IMR-90 (cell line): ENCODE data around the gene BRF1. TPM values are rescaled to one million over a fixed set of nuclear protein-coding genes. Genes with fewer than 3 reads are reported as not detected.

ENCODE experiments used
- ATAC-seq: fragments of 200-7000 bp; cut with Tn5 transposase; 2 replicates; pipeline ENCODE4 v1.9.1; 2020; ENCODE audit warnings: low read depth, mild to moderate bottlenecking, moderate library complexity
- BruUV-seq: library from RNA; stranded (reverse); fragments of 400-500 nt; replicated peaks from 2 replicates; lab custom pipeline; 2021; lab: Mats Ljungman, UMichigan
- CTCF ChIA-PET: fragments of 300-600 bp; formaldehyde crosslinking; extraction: SDS; loops from one replicate; lab custom pipeline; 2021; ENCODE audit warnings: antibody characterized with exemption; lab: Yijun Ruan, JAX
- POLR2A ChIA-PET: fragments of 300-600 bp; sonication (Branson Sonifier 250); formaldehyde crosslinking; loops from one replicate; lab custom pipeline; 2022; ENCODE audit warnings: antibody characterized with exemption; ENCODE audit not compliant: unreplicated experiment; lab: Charles Lee
- DNase-seq: peaks from one replicate; pipeline ENCODE4 v3.0.0; 2013
- H2AFZ ChIP-seq: replicated peaks from 2 replicates; pipeline ENCODE3; 2013; ENCODE audit warnings: low read length, mild to moderate bottlenecking; ENCODE audit not compliant: poor library complexity
- H2AK5ac ChIP-seq: 2 replicates; pipeline ENCODE4 v1.6.1; 2013; ENCODE audit warnings: low read depth, low read length, inconsistent platforms
- H2AK9ac ChIP-seq: replicated peaks from 2 replicates; pipeline ENCODE3; 2013; ENCODE audit warnings: mild to moderate bottlenecking, low read depth, low read length, moderate library complexity; ENCODE audit not compliant: poor library complexity
- H2BK120ac ChIP-seq: 2 replicates; pipeline ENCODE4 v1.6.1; 2013; ENCODE audit warnings: low read depth, low read length, inconsistent platforms
- H2BK15ac ChIP-seq: 3 replicates; pipeline ENCODE4 v1.6.1; 2013; ENCODE audit warnings: low read depth, low read length, inconsistent platforms
- H2BK20ac ChIP-seq: 2 replicates; pipeline ENCODE4 v1.6.1; 2013; ENCODE audit warnings: low read depth, mild to moderate bottlenecking, inconsistent platforms, low read length, moderate library complexity
- H2BK5ac ChIP-seq: 2 replicates; pipeline ENCODE4 v1.6.1; 2013; ENCODE audit warnings: mild to moderate bottlenecking, low read depth, low read length, inconsistent platforms; ENCODE audit not compliant: poor library complexity, severe bottlenecking
- H3K14ac ChIP-seq: replicated peaks from 2 replicates; pipeline ENCODE4 v1.6.1; 2013; ENCODE audit warnings: low read depth, low read length, inconsistent platforms
- H3K18ac ChIP-seq: 2 replicates; pipeline ENCODE4 v1.6.1; 2013; ENCODE audit warnings: low read depth, low read length, control low read depth
- H3K23ac ChIP-seq: 2 replicates; pipeline ENCODE4 v1.6.1; 2013; ENCODE audit warnings: low read depth, low read length, inconsistent platforms
- H3K27ac ChIP-seq: 2 replicates; pipeline ENCODE4 v1.5.1; 2013; ENCODE audit warnings: mild to moderate bottlenecking, control low read depth, low read length; ENCODE audit not compliant: insufficient read depth
- H3K27me3 ChIP-seq: 2 replicates; pipeline ENCODE4 v1.6.1; 2013; ENCODE audit warnings: low read length; ENCODE audit not compliant: control insufficient read depth, insufficient read depth
- H3K36me3 ChIP-seq: 2 replicates; pipeline ENCODE4 v1.6.1; 2013; ENCODE audit warnings: low read length, mixed read lengths; ENCODE audit not compliant: control insufficient read depth, insufficient read depth
- H3K4ac ChIP-seq: 2 replicates; pipeline ENCODE4 v1.6.1; 2013; ENCODE audit warnings: low read depth, low read length, inconsistent platforms
- H3K4me1 ChIP-seq: 2 replicates; pipeline ENCODE4 v1.6.1; 2013; ENCODE audit warnings: low read length, mixed read lengths; ENCODE audit not compliant: control insufficient read depth, insufficient read depth
- H3K4me2 ChIP-seq: 2 replicates; pipeline ENCODE4 v1.6.1; 2013; ENCODE audit warnings: low read depth, mild to moderate bottlenecking, control low read depth, low read length, moderate library complexity
- H3K4me3 ChIP-seq: 2 replicates; pipeline ENCODE4 v1.5.1; 2013; ENCODE audit warnings: low read depth, mild to moderate bottlenecking, control low read depth, low read length, moderate library complexity; ENCODE audit not compliant: insufficient read depth
- H3K56ac ChIP-seq: 2 replicates; pipeline ENCODE4 v1.6.1; 2013; ENCODE audit warnings: low read length, inconsistent platforms; ENCODE audit not compliant: insufficient read depth; ENCODE audit errors: extremely low read depth
- H3K79me1 ChIP-seq, 2 experiments: 2 replicates each; pipeline ENCODE4 v1.6.1; 2013; ENCODE audit warnings: low read length in 2 of 2, inconsistent platforms in 1 of 2, low read depth in 1 of 2
- H3K9ac ChIP-seq: 2 replicates; pipeline ENCODE4 v1.6.1; 2013; ENCODE audit warnings: low read depth, low read length, control low read depth
- H3K9me1 ChIP-seq: 2 replicates; pipeline ENCODE4 v1.6.1; 2013; ENCODE audit warnings: low read length, inconsistent platforms; ENCODE audit not compliant: insufficient read depth
- H3K9me3 ChIP-seq: 2 replicates; pipeline ENCODE4 v1.6.1; 2013; ENCODE audit warnings: low read length; ENCODE audit not compliant: control insufficient read depth, insufficient read depth
- H4K20me1 ChIP-seq: 2 replicates; pipeline ENCODE4 v1.6.1; 2013; ENCODE audit warnings: low read length, inconsistent platforms; ENCODE audit not compliant: insufficient read depth
- H4K5ac ChIP-seq: 2 replicates; pipeline ENCODE4 v1.6.1; 2013; ENCODE audit warnings: mild to moderate bottlenecking, low read depth, low read length, control low read depth
- H4K8ac ChIP-seq, 2 experiments: 2 replicates each; pipeline ENCODE4 v1.6.1; 2013; ENCODE audit warnings: low read depth in 2 of 2, low read length in 2 of 2, control low read depth in 1 of 2, inconsistent platforms in 1 of 2
- H4K91ac ChIP-seq: 2 replicates; pipeline ENCODE4 v1.6.1; 2013; ENCODE audit warnings: low read depth, low read length, inconsistent platforms; ENCODE audit not compliant: insufficient read depth
- CEBPB ChIP-seq: IDR thresholded peaks from 2 replicates; pipeline ENCODE4 v1.6.1; 2012; ENCODE audit warnings: low read depth, low read length, improper control_type of control experiment
- FOS ChIP-seq: fragments of 150-350 bp; IDR thresholded peaks from 2 replicates; pipeline ENCODE4 v1.6.1; 2016; ENCODE audit warnings: low read depth, low read length
- MAFK ChIP-seq: IDR thresholded peaks from 2 replicates; pipeline ENCODE4 v1.6.1; 2012; ENCODE audit warnings: low read depth, low read length, improper control_type of control experiment
- MAZ ChIP-seq: IDR thresholded peaks from 2 replicates; pipeline ENCODE4 v1.6.1; 2012; ENCODE audit warnings: low read depth, mild to moderate bottlenecking, low read length, improper control_type of control experiment, moderate library complexity, borderline replicate concordance
- MXI1 ChIP-seq: IDR thresholded peaks from 2 replicates; pipeline ENCODE4 v1.6.1; 2012; ENCODE audit warnings: low read depth, mild to moderate bottlenecking, low read length, moderate library complexity, borderline replicate concordance
- NFE2L2 ChIP-seq: fragments of 150-350 bp; IDR thresholded peaks from 2 replicates; pipeline ENCODE4 v1.6.1; 2016; ENCODE audit warnings: low read depth, mild to moderate bottlenecking, low read length
- POLR2A ChIP-seq: IDR thresholded peaks from 2 replicates; pipeline ENCODE4 v1.6.1; 2012; ENCODE audit warnings: mild to moderate bottlenecking, low read depth, low read length
- RAD21 ChIP-seq: IDR thresholded peaks from 2 replicates; pipeline ENCODE4 v1.6.1; 2012; ENCODE audit warnings: low read length, improper control_type of control experiment
- RFX5 ChIP-seq: IDR thresholded peaks from 2 replicates; pipeline ENCODE4 v1.8.0; 2012; ENCODE audit warnings: low read depth, mild to moderate bottlenecking, low read length, moderate library complexity
- WGBS, 2 experiments: methylation state at CpG; one replicate each; pipeline versions ENCODE4 v1.1.5 to v1.1.7; 2013; ENCODE audit warnings: missing lambda C conversion rate in 2 of 2; ENCODE audit not compliant: insufficient read length in 1 of 2; ENCODE audit errors: extremely low coverage in 2 of 2; 5-methylcytosine and 5-hydroxymethylcytosine counted together
- dilution Hi-C: fragments of 300-500 bp; cut with HindIII; formaldehyde crosslinking; loops from one replicate; pipeline ENCODE4 v1.14.3; 2018; ENCODE audit warnings: low sequenced_read_pairs; ENCODE audit not compliant: unreplicated experiment
- in situ Hi-C: fragments of 300-500 bp; cut with MboI; formaldehyde crosslinking; loops from 3 replicates; pipeline ENCODE4 v1.14.3; 2019; ENCODE audit warnings: low sequenced_read_pairs, inconsistent platforms, mixed read lengths
- intact Hi-C: fragments of 100-400 bp; cut with micrococcal nuclease; formaldehyde crosslinking; loops from 2 replicates; pipeline ENCODE4 v1.10.0; 2022
- polyA plus RNA-seq, 3 experiments: library from polyadenylated mRNA; depleted of rRNA; stranded (reverse); fragments of >200 nt; gene quantifications; 2 replicates each; pipeline ENCODE4 v1.2.3, GENCODE V29; 2012; ENCODE audit warnings: low replicate concordance in 1 of 3
- total RNA-seq: library from RNA; depleted of rRNA; stranded (reverse); fragments of >200 nt; gene quantifications from 2 replicates; pipeline ENCODE4 v1.2.3, GENCODE V29; 2012
- TF ChIP-seq, protein P1 (sequence below): conservative IDR thresholded peaks from 2 replicates; pipeline ENCODE4 v1.5.1; 2012; ENCODE audit warnings: mild to moderate bottlenecking, low read depth, low read length, improper control_type of control experiment
- TF ChIP-seq, protein P2 (sequence below): fragments of 150-350 bp; IDR thresholded peaks from 2 replicates; pipeline ENCODE4 v1.6.1; 2017; ENCODE audit warnings: mild to moderate bottlenecking, antibody characterized with exemption, low read length, low read depth

The BRF1 gene
- total and polyA plus RNA-seq, 2 of the 4 experiments (the other 2 are of a cell fraction) = 12.4 to 16.7 TPM

DNA sequence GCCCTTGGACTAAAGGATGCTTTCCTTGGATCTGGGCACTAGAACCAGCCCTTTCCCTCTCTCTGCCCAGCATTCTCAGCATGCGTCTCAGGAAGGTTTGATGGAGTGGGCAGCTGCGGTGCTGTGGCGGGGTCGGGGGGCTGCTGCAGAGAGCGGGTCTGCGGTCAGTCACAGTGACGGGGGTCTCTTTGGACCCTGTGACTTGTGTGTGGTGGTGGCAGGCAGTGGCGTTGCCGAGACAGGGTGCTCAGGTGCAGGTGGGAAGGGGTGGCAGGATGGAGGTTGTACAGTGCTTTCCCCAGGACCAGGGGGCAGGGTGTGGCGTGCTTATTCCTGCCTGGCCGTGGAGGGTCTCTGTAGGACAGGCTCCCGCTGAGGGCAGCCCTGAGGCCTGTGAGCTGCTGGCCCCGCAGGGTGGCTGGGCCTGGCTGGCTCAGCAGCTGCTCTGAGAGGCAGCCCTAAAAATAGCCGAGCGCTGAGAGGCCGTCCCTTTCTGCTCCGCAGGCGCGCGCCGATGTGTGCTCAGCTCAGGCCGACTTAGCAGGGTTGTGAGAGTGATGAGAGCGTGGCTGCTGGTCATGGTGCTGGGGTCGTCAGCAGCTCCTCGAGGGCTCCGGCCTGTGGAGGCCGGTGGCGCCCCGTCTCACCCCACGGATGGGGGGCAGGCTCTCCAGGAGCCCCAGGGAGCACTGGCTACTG is 23.4 kb upstream of the BRF1 start (continued):
- no peak for TF ChIP-seq MAFK

DNA sequence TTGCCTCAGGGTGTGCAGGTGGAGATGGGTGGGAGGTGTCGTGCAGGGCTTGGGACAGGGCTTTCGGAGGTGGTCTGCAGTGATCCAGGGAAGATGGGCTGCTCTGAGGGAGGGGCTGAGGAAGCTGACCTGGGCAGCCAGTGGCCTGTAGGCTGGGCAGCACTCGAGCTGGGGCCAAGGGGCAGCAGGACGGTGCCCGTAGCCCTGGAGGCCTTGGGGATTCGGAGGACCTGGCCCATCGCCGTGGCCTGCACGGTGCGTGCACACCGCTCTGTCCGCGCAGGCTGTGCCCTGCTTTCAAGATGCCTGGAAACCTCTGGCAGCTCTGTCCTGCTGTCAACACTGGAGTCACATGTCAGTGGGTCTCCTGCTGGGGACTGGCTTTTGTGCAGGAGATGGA is 22.9 kb upstream of the BRF1 start:
- Histone ChIP-seq H3K23ac (no peak overlapping the region), H3K36me3 (no peaks in the 10 kb centered on the region; the same call in 1 of the 2 replicates), H3K27me3 (no peaks in the 10 kb centered on the region), H3K4ac (0 out of 2 replicates have a peak overlapping the region, but pooled peaks have one; percentile 49), H2AK9ac (no peak overlapping the region), H3K4me3 (no peak overlapping the region), H3K9me1 (peaks cover 9% of the 10 kb centered on the region; the same call in 1 of the 2 replicates), H2BK20ac (no peak overlapping the region), H3K9me3 (no peaks in the 10 kb centered on the region), H4K5ac (no peak overlapping the region), H2AFZ (peak overlapping the region; percentile 49), H4K20me1 (peaks cover 57% of the 10 kb centered on the region), H2AK5ac (peak overlapping the region; percentile 24; the same call in 1 of the 2 replicates), H3K27ac (no peak overlapping the region), H3K79me1 (peaks cover 16 to 51% of the 10 kb centered on the region in 2 experiments), H3K18ac (no peak overlapping the region), H3K56ac (no peak overlapping the region), H3K4me2 (no peak overlapping the region), H4K91ac (no peak overlapping the region), H3K4me1 (peaks cover 7% of the 10 kb centered on the region), H3K9ac (no peak overlapping the region), H2BK15ac (no peak overlapping the region), H4K8ac (no peak overlapping the region), H2BK120ac (no peak overlapping the region), H3K14ac (no peak overlapping the region), H2BK5ac (no peak overlapping the region)
- dilution Hi-C loops (no loop called here), intact Hi-C loops (no loop called here), in situ Hi-C loops (no loop called here)
- TF ChIP-seq MAZ = no peak
- no peak for TF ChIP-seq MXI1
- TF ChIP-seq POLR2A = no peak
- TF ChIP-seq FOS = no peak
- TF ChIP-seq NFE2L2 = no peak
- no peak for TF ChIP-seq CEBPB
- TF ChIP-seq RFX5 = no peak
- TF ChIP-seq, protein P1, sequence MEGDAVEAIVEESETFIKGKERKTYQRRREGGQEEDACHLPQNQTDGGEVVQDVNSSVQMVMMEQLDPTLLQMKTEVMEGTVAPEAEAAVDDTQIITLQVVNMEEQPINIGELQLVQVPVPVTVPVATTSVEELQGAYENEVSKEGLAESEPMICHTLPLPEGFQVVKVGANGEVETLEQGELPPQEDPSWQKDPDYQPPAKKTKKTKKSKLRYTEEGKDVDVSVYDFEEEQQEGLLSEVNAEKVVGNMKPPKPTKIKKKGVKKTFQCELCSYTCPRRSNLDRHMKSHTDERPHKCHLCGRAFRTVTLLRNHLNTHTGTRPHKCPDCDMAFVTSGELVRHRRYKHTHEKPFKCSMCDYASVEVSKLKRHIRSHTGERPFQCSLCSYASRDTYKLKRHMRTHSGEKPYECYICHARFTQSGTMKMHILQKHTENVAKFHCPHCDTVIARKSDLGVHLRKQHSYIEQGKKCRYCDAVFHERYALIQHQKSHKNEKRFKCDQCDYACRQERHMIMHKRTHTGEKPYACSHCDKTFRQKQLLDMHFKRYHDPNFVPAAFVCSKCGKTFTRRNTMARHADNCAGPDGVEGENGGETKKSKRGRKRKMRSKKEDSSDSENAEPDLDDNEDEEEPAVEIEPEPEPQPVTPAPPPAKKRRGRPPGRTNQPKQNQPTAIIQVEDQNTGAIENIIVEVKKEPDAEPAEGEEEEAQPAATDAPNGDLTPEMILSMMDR = no peak
- TF ChIP-seq RAD21 = no peak
- TF ChIP-seq, protein P2, sequence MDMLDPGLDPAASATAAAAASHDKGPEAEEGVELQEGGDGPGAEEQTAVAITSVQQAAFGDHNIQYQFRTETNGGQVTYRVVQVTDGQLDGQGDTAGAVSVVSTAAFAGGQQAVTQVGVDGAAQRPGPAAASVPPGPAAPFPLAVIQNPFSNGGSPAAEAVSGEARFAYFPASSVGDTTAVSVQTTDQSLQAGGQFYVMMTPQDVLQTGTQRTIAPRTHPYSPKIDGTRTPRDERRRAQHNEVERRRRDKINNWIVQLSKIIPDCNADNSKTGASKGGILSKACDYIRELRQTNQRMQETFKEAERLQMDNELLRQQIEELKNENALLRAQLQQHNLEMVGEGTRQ = no peak
- 98% methylated on average over 11 of the region's 13 CpGs; no CpG with 5 or more reads in 1 of the 2 experiments for WGBS, 2 experiments
- ATAC-seq = no peak
- DNase-seq = no peak
- POLR2A ChIA-PET = no interaction called here
- BruUV-seq = no TSS peak
- CTCF ChIA-PET = no interaction called here
